HEK293 (cell line): ENCODE results near the gene CEACAM6.

Source experiments
- CTCF ChIP-seq: fragments of 450-650 bp; formaldehyde crosslinking; IDR thresholded peaks from 2 replicates; pipeline ENCODE4 v1.5.1; 2016; ENCODE audit warnings: missing biosample characterization, missing genetic modification characterization
- MZF1 ChIP-seq: fragments of 450-650 bp; formaldehyde crosslinking; IDR thresholded peaks from 2 replicates; pipeline ENCODE4 v1.5.1; 2017; ENCODE audit warnings: missing biosample characterization, missing genetic modification characterization, borderline replicate concordance
- REST ChIP-seq: fragments of 450-650 bp; formaldehyde crosslinking; IDR thresholded peaks from 2 replicates; pipeline ENCODE4 v1.5.1; 2016; ENCODE audit warnings: missing biosample characterization, missing genetic modification characterization
- SCRT1 ChIP-seq: fragments of 450-650 bp; formaldehyde crosslinking; IDR thresholded peaks from 2 replicates; pipeline ENCODE4 v1.5.1; 2016; ENCODE audit warnings: missing biosample characterization, missing genetic modification characterization, borderline replicate concordance
- TRIM28 ChIP-seq: IDR thresholded peaks from 2 replicates; pipeline ENCODE4 v1.6.1; 2011; ENCODE audit warnings: low read length, control low read depth, borderline replicate concordance
- ZFP3 ChIP-seq: fragments of 450-650 bp; formaldehyde crosslinking; IDR thresholded peaks from 2 replicates; pipeline ENCODE4 v1.5.1; 2016; ENCODE audit warnings: low read depth, missing biosample characterization, missing genetic modification characterization
- ZNF629 ChIP-seq: fragments of 450-650 bp; formaldehyde crosslinking; IDR thresholded peaks from 2 replicates; pipeline ENCODE4 v1.5.1; 2017; ENCODE audit warnings: missing biosample characterization, missing genetic modification characterization
- ZNF670 ChIP-seq: fragments of 450-650 bp; formaldehyde crosslinking; IDR thresholded peaks from 2 replicates; pipeline ENCODE4 v1.5.1; 2016; ENCODE audit warnings: missing biosample characterization, missing genetic modification characterization, low read depth
- ZNF792 ChIP-seq: fragments of 450-650 bp; formaldehyde crosslinking; IDR thresholded peaks from 2 replicates; pipeline ENCODE4 v1.5.1; 2016; ENCODE audit warnings: missing biosample characterization, missing genetic modification characterization

- TF ChIP-seq MZF1 (tag by site-specific recombination) = no peak
- TF ChIP-seq CTCF (tag by site-specific recombination) = peak; percentile 47
- TF ChIP-seq ZNF792 (tag by site-specific recombination) = no peak
- no peak for TF ChIP-seq SCRT1 (tag by site-specific recombination)
- TF ChIP-seq ZFP3 (tag by site-specific recombination) = no peak
- no peak for TF ChIP-seq REST
- no peak for TF ChIP-seq TRIM28
- TF ChIP-seq ZNF670 (tag by site-specific recombination) = no peak
- no peak for TF ChIP-seq ZNF629 (tag by site-specific recombination)
Observed at GRCh38 chr19:41746593-41747227, 8.6 kb upstream of the CEACAM6 start.
